Stimulated activated naive CD8-positive, alpha-beta T cell treated with anti-CD3 and anti-CD28 coated beads, Interleukin-15, Interleukin-2, amounts not matched to agents 100 ng/mL and 50 ng/mL, for 24 hours (primary cell): ENCODE results near the gene TUBB6.

Experiments
- H3K27ac Mint-ChIP-seq: one replicate; pipeline ENCODE4 v1.8.0; 2021; ENCODE audit warnings: mild to moderate bottlenecking, mixed read lengths
- H3K27me3 Mint-ChIP-seq: one replicate; pipeline ENCODE4 v1.8.0; 2021; ENCODE audit warnings: mixed read lengths
- H3K36me3 Mint-ChIP-seq: one replicate; pipeline ENCODE4 v1.8.0; 2021; ENCODE audit warnings: low read depth, mixed read lengths
- H3K4me1 Mint-ChIP-seq: one replicate; pipeline ENCODE4 v1.8.0; 2021; ENCODE audit warnings: low read depth, mixed read lengths
- H3K4me3 Mint-ChIP-seq: one replicate; pipeline ENCODE4 v1.8.0; 2021; ENCODE audit warnings: mild to moderate bottlenecking, mixed read lengths
- H3K9me3 Mint-ChIP-seq: one replicate; pipeline ENCODE4 v1.8.0; 2021; ENCODE audit warnings: mixed read lengths

The TUBB6 gene

DNA sequence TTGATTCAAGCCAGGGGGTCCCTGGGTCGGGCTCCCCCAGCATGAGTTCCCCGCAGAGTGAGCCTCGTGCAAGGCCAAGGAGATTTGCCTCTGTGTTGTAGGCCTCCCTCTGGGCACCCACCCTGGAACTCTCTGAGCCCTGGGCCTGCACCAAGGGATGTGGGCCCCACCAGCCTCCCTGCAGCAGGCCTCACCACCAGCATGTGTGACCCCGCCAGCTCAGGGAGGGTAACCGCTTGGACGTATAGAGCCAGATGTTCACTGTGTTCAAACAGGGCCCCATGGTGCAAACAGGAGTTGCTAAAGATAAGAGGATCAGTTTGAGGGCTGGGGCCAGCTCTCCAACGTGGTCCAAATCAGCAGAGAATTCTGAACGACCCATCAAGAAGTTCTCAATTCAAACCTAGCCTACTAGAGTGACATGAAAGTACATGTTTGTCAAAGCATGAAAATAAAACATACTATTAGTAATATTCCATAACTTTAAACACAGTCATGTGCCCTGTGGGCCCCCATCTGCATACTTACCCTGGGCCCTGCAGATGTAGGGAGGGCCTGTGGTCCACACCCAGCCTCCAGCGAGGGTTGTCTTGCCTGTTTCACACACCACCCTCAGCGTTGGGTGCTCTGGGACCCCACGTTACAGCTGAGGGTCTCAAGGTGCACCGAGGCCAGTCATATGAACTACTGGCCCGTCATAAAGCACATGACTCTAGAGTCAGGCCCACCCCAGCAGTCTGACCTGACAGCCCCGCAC is 5.5 kb upstream of the TUBB6 start:
- peaks cover 41% of the 10 kb centered on the region for H3K27me3 Mint-ChIP-seq
- peaks cover 11% of the 10 kb centered on the region for H3K4me1 Mint-ChIP-seq
- no peak overlapping the region for H3K27ac Mint-ChIP-seq
- no peak overlapping the region for H3K4me3 Mint-ChIP-seq
- H3K36me3 Mint-ChIP-seq = no peaks in the 10 kb centered on the region
- no peaks in the 10 kb centered on the region for H3K9me3 Mint-ChIP-seq

DNA sequence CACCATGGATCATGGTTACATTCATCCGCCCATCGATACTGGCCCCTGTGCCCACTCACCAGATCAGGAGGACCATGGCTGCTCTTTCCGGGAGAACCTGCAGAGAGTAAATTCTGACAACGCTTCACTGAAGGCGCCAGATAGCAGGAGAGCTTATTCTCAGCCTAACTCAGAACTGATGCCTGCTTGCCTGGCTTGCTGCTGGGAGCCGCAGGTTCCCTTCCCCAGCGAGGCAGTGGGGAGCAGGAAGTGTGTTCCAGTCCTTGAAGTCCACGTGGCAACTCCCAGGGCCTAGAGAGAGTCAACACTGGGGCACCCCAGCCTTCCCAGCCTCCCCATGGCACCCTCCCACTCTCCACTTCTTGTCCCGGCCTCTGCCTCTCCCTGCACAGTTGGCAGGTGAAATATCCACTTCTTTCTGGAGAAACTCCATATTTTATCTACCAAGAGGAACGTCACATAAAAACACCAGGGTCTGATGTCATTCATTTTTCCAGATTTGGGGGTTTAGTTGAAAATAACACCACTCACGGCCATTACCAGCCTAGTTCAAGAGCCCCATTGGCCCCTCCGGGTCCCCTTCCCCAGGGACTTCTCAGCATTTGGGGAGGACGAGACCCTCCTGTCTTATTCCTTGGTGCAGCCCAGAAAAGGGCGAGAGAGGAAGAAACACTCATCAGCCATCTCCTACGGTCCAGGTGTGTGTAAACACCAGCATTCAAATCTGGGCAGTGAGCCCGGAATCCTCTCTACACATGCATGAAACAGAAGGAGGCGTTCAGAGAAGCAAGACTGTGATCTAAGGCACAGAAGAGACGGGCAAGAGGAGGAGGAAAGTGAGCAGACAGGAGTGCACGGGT is 3.5 kb upstream of the TUBB6 start:
- Mint-ChIP-seq H3K4me3 (no peak overlapping the region), H3K27ac (no peak overlapping the region), H3K9me3 (no peaks in the 10 kb centered on the region), H3K27me3 (peaks cover 44% of the 10 kb centered on the region), H3K36me3 (peaks cover under 1% of the 10 kb centered on the region), H3K4me1 (peaks cover 15% of the 10 kb centered on the region)

DNA sequence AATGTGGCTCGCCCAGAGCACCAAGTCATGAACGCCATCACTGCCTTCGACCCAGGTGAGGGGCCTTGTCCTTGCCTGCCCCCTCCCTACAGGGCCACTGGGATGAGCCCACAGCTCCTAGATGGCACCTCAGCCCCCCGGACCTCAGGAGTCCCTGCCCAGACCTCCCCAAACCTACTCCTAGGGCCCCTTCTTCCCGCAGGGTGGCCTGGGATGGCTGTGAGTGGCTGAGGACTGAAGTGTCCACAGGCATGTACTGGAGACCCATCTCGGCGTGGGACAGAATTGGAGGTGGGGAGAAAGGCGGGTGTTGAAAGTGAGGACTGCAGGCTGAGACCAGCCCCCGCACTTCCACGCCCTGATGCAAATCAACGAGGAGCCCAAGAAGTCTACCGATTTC is 2.8 kb upstream of the TUBB6 start:
- Mint-ChIP-seq H3K9me3 (no peaks in the 10 kb centered on the region), H3K27me3 (peaks cover 44% of the 10 kb centered on the region), H3K36me3 (peaks cover 4% of the 10 kb centered on the region), H3K4me3 (no peak overlapping the region), H3K4me1 (peaks cover 16% of the 10 kb centered on the region), H3K27ac (no peak overlapping the region)

DNA sequence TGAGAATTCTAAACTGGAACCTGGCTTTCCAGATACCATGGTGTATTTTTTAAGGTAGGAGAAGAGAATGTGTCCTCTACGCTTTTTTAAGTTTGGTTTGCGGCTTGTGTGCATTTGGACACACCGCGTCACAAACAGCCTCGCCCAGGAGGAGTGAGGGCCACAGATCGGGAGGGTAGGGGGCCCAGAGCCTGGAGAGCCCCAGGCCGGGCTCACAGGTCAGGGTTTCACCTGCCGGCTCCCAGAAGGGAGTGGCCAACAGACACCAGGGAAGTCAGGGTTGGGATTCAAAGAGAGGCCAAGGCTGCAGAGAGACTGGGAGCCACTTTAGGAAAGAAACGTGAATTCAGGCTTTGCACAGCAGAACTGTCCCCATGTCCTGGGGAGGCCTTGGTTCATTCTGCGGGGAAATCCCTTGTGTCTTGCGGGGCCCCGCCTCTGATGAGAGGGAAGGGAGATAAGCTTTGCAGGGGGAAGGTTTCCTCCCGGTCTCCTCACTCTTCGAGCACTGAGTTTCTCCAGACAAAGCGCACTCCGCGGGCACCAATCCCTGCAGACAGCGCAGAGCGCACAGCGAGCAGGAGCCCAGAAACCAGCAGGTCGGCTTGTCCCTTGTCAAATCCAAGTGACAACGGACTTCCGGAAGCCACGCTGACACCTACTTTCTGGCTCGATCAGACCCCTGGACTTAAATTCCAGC is 2.0 kb upstream of the TUBB6 start:
- Mint-ChIP-seq H3K4me1 (peaks cover 16% of the 10 kb centered on the region), H3K4me3 (no peak overlapping the region), H3K9me3 (no peaks in the 10 kb centered on the region), H3K36me3 (peaks cover 8% of the 10 kb centered on the region), H3K27ac (no peak overlapping the region), H3K27me3 (peaks cover 44% of the 10 kb centered on the region)

DNA sequence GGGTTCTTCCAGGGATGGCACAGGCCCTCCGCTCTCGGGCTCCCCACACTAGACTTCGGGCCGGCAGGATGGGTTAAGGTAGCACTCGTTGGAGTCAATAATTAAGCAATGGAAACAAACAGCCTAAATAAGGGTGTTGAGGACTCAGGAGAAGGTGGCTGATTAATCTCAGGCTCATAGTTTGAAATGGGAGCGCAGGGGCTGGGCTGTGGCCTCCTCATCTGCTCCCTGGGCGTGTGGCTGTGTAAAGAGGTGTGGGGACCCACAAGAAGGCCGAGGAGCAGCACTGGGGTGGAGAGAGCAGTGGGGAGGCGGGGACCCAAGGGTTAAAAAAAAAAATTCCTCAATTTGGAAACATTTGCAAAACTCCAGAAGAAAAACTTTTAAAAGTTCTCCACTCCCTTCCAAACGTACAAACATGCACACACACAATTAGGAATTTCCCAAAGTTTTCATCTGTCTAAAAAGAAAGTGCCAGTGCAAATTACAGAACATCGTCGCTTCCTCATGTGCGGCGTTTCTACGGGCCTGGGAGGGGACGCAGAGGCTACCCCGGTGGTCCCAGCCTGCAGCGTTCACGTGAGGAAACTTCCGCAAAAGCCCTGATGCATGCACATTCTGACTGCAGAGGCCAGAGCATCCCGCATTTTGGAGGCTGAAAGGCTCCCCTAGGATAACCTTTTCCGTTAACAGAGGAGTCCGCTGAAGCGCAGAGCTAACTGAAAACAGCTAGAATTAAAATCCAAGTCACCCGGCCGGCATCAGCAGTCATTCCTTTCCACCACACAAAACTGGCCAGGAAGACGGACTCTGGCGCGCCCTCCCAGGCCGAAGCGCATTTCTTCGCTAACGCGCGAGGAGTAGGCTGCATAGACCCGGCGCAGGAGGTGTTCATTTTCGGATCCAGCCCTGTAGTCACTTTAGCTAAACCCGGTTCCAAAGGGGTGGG is 1.0 kb upstream of the TUBB6 start:
- Mint-ChIP-seq H3K4me1 (peaks cover 16% of the 10 kb centered on the region), H3K4me3 (peak overlapping the region; percentile 75), H3K9me3 (peaks cover 6% of the 10 kb centered on the region), H3K36me3 (peaks cover 15% of the 10 kb centered on the region), H3K27me3 (peaks cover 50% of the 10 kb centered on the region), H3K27ac (no peak overlapping the region)

DNA sequence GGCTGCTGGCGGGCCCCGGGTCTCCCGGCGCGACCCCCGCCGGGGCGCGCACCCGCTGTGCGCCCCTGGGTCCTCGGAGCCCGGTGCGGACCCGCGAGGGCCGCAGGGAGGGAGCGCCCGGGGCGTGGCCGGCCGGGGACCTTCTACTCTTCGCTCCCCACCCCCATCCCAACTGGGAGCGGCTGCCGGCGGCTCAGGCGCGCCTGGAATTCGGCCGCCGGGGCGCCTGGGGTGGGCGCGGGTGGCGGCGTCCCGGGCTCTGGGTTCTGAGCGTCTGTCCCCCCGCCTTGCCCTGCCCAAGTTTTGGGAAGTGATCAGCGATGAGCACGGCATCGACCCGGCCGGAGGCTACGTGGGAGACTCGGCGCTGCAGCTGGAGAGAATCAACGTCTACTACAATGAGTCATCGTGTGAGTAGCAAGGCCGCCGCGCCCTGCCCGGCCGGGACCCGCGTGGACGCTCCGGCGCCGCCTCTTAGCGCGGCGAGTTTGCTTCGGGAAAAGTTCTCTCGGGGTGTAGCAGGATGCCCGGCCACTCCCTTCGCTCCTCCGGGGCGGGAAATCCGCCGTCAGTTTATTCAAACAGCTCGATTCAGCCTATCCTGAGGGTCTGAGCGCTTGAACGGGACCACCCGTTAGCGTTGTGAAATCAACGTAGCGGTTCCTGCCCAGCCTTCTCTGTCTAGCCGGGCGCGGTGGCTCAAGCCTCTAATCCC is 502 bp downstream of the TUBB6 start:
- H3K36me3 Mint-ChIP-seq = peaks cover 16% of the 10 kb centered on the region
- peak overlapping the region; percentile 73 for H3K4me3 Mint-ChIP-seq
- H3K27ac Mint-ChIP-seq = no peak overlapping the region
- H3K4me1 Mint-ChIP-seq = peaks cover 23% of the 10 kb centered on the region
- H3K9me3 Mint-ChIP-seq = peaks cover 6% of the 10 kb centered on the region
- peaks cover 50% of the 10 kb centered on the region for H3K27me3 Mint-ChIP-seq

DNA sequence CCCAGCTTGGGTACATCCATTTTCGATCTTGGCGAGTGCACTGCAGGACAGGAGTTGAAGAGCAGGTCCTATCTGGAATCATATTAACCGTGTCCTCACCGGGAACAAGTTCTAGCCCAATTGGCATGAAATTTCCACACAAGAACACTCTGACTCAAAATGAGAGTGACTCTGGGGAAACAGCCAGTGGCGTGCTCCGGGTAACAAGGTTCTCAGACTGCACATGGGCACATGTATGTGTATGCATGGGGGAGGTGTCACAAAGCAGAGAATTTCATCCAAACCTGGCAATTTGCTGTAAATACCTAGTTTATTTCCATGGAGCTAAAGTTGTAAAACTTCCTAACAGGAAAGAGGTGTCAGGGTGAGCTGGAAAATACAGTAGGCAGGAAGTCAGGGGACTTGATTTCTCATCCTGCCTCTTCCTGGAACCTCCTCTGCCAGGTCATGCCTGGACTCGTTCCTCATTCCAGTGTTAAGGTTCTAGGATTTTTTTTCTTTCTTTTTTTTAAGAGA is 1.7 kb downstream of the TUBB6 start:
- Mint-ChIP-seq H3K4me1 (peaks cover 26% of the 10 kb centered on the region), H3K9me3 (peaks cover 6% of the 10 kb centered on the region), H3K36me3 (peaks cover 16% of the 10 kb centered on the region), H3K27ac (no peak overlapping the region), H3K4me3 (peak overlapping the region; percentile 28), H3K27me3 (peaks cover 43% of the 10 kb centered on the region)

DNA sequence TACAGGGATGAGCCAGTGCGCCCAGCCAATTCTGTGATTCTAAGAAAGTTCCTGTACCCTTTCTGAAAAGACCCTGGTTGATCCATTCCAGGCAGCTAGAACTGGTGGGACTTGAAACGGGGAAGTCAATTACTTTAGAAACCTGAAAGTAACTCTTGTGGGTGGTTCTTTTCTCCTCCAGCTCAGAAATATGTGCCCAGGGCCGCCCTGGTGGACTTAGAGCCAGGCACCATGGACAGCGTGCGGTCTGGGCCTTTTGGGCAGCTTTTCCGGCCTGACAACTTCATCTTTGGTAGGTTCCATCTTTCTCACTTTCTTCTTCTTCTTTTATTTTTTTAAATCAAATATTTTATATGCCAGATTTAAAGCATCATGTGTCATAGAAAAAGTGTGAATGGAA is 2.7 kb downstream of the TUBB6 start:
- H3K4me3 Mint-ChIP-seq = no peak overlapping the region
- peaks cover 34% of the 10 kb centered on the region for H3K27me3 Mint-ChIP-seq
- H3K9me3 Mint-ChIP-seq = peaks cover 6% of the 10 kb centered on the region
- no peak overlapping the region for H3K27ac Mint-ChIP-seq
- peaks cover 19% of the 10 kb centered on the region for H3K36me3 Mint-ChIP-seq
- peaks cover 28% of the 10 kb centered on the region for H3K4me1 Mint-ChIP-seq

DNA sequence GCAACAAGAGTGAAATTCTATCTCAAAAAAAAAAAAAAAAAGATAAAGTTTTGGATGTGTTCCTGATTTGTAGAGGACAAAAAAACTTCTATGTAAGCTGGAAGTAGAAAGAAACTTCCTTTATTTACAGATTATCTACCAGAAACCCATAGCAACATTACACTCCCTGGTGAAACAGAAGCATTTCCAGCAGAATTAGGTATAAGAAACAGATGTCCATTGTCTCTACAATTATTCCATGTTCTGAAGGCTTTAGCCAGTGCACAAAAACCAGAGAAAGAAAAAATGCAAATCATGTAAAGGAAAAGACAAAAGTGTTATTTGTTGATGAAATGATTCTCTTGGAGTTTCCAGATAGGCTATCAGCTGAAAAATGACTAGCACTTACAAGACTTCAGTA is 4.9 kb downstream of the TUBB6 start:
- Mint-ChIP-seq H3K27me3 (peaks cover 16% of the 10 kb centered on the region), H3K4me1 (peaks cover 26% of the 10 kb centered on the region), H3K27ac (no peak overlapping the region), H3K4me3 (no peak overlapping the region), H3K36me3 (peaks cover 19% of the 10 kb centered on the region), H3K9me3 (peaks cover 6% of the 10 kb centered on the region)

DNA sequence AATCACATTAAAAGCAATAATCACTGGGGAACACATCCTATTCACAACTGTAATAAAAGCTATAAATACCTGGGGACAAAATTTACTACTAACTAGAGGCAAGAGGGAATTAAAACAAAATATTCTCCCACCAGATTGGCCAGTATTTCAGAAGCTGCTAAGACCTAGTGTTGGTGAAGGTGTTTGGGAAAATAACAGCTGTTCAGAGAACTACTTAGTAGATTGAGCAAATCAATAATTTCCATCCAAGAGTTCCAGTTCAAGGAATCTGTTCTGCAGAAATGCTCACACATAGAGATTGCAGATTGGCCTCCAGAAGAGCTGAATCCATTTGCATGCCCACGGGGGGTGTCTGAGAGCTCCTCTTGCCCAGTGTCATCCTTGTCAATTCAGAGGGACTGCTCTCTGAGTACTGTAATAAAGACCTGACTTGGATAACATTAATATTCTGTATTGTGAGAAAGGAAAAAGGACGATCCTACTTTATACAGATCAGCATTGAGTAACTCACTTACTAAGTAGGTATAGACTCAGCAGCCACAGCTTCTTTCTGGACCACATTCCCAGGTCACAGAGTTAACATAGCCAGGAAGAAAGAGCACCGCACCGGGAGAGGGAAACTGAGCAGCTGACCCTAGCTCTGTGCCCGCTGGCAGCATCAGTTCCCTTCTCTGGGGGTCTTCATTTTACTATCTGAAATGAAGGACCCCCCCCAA is 5.6 kb downstream of the TUBB6 start:
- H3K4me1 Mint-ChIP-seq = peaks cover 33% of the 10 kb centered on the region

DNA sequence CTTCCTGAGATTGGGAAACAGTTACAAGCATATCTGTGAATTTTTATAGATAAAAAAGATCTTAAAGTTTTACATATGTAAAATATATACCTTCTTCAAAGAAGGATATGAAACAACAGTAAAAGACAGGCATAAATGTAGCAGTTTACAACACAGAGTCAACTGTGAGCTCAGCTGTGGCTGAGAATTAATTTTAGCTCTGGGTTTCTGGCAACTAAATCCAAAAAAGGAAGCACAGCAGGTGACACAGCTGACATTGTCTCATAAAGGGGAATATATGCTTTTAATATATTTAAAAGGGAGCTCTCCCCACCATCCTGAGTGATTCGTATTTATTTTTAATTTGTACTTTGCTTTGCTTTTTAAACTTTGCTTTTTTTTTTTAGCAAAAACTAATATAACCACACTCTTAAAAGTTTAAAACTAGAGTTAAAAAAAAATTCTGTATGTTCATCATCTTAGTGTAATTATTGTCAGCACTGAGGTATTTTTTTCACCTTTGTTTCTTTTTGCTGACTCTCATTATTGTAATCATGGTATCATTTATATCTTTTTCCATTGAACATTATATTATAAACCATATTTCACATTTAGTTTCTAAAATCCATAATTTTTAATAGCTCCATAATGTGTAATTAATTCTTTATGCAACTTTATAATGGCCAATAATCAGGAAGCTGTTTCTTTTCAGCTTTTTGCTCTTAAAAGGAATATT is 6.7 kb downstream of the TUBB6 start:
- no peak overlapping the region for H3K4me3 Mint-ChIP-seq
- peaks cover 16% of the 10 kb centered on the region for H3K36me3 Mint-ChIP-seq
- peaks cover 6% of the 10 kb centered on the region for H3K9me3 Mint-ChIP-seq
- no peak overlapping the region for H3K27ac Mint-ChIP-seq
- peaks cover 29% of the 10 kb centered on the region for H3K4me1 Mint-ChIP-seq
- peaks cover 11% of the 10 kb centered on the region for H3K27me3 Mint-ChIP-seq

More for the DNA sequence above, 5.6 kb downstream of the TUBB6 start:
- Mint-ChIP-seq H3K4me3 (no peak overlapping the region), H3K27me3 (peaks cover 16% of the 10 kb centered on the region), H3K36me3 (peaks cover 19% of the 10 kb centered on the region), H3K9me3 (peaks cover 6% of the 10 kb centered on the region), H3K27ac (no peak overlapping the region)

DNA sequence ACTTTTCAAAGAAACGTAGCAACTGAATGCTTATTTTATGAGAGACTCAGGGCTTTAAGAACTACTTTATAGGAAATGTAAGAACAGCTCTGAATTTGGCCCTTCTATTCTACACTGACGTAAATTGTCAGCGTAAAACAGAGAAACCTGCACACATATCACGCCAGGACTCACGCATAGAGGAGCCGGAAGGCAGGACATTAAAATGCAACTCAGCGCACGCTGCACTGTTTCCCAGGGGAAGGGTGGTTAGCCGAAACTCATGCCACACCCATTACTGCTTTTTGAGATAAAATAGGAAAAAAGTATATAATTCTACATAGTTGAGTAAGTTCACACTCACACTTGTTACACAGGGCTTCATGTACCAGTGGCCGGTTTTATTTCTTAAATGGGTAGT is 7.4 kb downstream of the TUBB6 start:
- Mint-ChIP-seq H3K36me3 (peaks cover 17% of the 10 kb centered on the region), H3K4me1 (peaks cover 29% of the 10 kb centered on the region), H3K27me3 (peaks cover 9% of the 10 kb centered on the region), H3K27ac (no peak overlapping the region), H3K4me3 (no peak overlapping the region), H3K9me3 (peaks cover 6% of the 10 kb centered on the region)
